ENCODE data around the gene MAP1LC3B2. TPM values are rescaled to one million over a fixed set of nuclear protein-coding genes. Genes with fewer than 3 reads are reported as not detected.
A peak's percentile ranks its signal among the peaks of the same experiment; 100 is the strongest.

The MAP1LC3B2 gene
- total and polyA plus RNA-seq, 2 of the 13 experiments (the other 11 are each of a cell fraction or from before 2014, with no cell fraction given), result 0.60 to 2.2 TPM

DNA sequence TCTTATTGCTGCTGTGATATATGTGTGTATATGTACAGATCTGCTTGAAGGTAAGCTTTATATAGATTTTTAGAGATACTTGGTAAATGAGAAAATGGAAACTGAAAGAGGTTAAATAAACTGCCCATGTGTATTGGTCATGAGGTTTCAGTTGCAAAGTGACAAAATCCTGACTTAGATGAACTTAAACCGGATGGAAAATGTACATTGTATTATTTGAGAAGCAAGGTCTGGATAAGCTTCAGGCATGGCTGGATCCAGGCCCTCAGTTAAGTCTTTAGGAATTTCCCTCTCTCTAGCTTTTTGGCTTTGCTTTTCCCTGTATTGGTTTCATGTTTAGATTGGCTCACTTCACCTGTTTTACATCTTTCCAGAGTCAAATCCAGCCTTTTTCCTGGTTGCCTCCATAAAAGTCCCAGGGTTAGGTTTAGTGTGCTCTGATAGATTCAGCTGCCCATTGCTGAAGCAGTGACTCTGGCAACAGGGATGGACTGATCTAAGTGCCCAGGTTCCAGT, 21.0 kb upstream of the MAP1LC3B2 start:
- Histone ChIP-seq H3K27ac (ENCODE audit: extremely low read length, insufficient read depth, low read length) (no peak overlapping the region), H4K20me1 (ENCODE audit: insufficient read depth, low read length) (no peaks in the 10 kb centered on the region; the same call in 1 of the 2 replicates), H3K79me2 (ENCODE audit: insufficient read depth, low read length) (no peaks in the 10 kb centered on the region), H3K4me1 (ENCODE audit: insufficient read depth, low read length) (0 out of 2 replicates have a peak, but pooled peaks cover 9% of the 10 kb centered on the region), H3K4me3 (replicated peaks in 1 of 3; ENCODE audit: insufficient read depth in 1 of 3, low read depth in 2 of 3, low read length in 3 of 3) (no peak overlapping the region), H3K9me3 (ENCODE audit: low read length) (no peaks in the 10 kb centered on the region), H3K36me3 (replicated peaks in 1 of 2; ENCODE audit: control insufficient read depth in 1 of 2, insufficient read depth in 2 of 2, low read length in 2 of 2) (no peaks in the 10 kb centered on the region), H3K27me3 (ENCODE audit: control insufficient read depth in 1 of 2, insufficient read depth in 2 of 2, low read length in 2 of 2) (peaks cover 7 to 52% of the 10 kb centered on the region in 2 experiments; a peak in 4 of 5 replicates), H2AFZ (ENCODE audit: low read length) (no peak overlapping the region), H3K4me2 (ENCODE audit: low read depth, low read length) (no peak overlapping the region), H3K9ac (ENCODE audit: insufficient read depth, low read depth, low read length) (no peak overlapping the region)
- DNase-seq (ENCODE audit: low spot score) (no peak), FAIRE-seq (no peak), ATAC-seq (no peak)
- no TSS peak for BruUV-seq (replicated peaks)
- POLR2A ChIA-PET, result no interaction called here
- in situ Hi-C loops (cut with HindIII; ENCODE audit: extremely low pct_ligation_motif_present, low pct_unique_long_range_greater_than_20kb), result no loop called here
- intact Hi-C loops (cut with micrococcal nuclease; ENCODE audit: unreplicated experiment), result no loop called here
- 4% methylated on average over 1 of the region's 1 CpG for WGBS (ENCODE audit: low lambda C conversion rate)
- peak; percentile 95 for TF ChIP-seq ZNF329 (CRISPR knock-in tag; IDR thresholded peaks at IDR 0.05; ENCODE audit: low read depth)
- TF ChIP-seq, protein P1, sequence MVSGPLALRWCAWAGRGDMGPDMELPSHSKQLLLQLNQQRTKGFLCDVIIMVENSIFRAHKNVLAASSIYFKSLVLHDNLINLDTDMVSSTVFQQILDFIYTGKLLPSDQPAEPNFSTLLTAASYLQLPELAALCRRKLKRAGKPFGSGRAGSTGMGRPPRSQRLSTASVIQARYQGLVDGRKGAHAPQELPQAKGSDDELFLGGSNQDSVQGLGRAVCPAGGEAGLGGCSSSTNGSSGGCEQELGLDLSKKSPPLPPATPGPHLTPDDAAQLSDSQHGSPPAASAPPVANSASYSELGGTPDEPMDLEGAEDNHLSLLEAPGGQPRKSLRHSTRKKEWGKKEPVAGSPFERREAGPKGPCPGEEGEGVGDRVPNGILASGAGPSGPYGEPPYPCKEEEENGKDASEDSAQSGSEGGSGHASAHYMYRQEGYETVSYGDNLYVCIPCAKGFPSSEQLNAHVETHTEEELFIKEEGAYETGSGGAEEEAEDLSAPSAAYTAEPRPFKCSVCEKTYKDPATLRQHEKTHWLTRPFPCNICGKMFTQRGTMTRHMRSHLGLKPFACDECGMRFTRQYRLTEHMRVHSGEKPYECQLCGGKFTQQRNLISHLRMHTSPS (CRISPR knock-in tag; IDR thresholded peaks at IDR 0.05; ENCODE audit: low read depth), result no peak
- TF ChIP-seq, protein P2, sequence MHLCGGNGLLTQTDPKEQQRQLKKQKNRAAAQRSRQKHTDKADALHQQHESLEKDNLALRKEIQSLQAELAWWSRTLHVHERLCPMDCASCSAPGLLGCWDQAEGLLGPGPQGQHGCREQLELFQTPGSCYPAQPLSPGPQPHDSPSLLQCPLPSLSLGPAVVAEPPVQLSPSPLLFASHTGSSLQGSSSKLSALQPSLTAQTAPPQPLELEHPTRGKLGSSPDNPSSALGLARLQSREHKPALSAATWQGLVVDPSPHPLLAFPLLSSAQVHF (CRISPR knock-in tag; IDR thresholded peaks at IDR 0.05), result no peak
- TF ChIP-seq, protein P3, sequence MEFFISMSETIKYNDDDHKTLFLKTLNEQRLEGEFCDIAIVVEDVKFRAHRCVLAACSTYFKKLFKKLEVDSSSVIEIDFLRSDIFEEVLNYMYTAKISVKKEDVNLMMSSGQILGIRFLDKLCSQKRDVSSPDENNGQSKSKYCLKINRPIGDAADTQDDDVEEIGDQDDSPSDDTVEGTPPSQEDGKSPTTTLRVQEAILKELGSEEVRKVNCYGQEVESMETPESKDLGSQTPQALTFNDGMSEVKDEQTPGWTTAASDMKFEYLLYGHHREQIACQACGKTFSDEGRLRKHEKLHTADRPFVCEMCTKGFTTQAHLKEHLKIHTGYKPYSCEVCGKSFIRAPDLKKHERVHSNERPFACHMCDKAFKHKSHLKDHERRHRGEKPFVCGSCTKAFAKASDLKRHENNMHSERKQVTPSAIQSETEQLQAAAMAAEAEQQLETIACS (CRISPR knock-in tag; IDR thresholded peaks at IDR 0.05), result no peak
- no peak for TF ChIP-seq ZC3H13 (CRISPR knock-in tag; IDR thresholded peaks at IDR 0.05)
- CTCF ChIA-PET (ENCODE audit: low intra/inter-chr PET ratio, low total read pairs), result no interaction called here
